Bone marrow (tissue), 2 donors: ENCODE data around the gene RPS2.

Experiments
- DNase-seq, 2 donors: peaks; one replicate each; lab custom pipeline; 2025; lab: John Stamatoyannopoulos, UW

The RPS2 gene

DNA sequence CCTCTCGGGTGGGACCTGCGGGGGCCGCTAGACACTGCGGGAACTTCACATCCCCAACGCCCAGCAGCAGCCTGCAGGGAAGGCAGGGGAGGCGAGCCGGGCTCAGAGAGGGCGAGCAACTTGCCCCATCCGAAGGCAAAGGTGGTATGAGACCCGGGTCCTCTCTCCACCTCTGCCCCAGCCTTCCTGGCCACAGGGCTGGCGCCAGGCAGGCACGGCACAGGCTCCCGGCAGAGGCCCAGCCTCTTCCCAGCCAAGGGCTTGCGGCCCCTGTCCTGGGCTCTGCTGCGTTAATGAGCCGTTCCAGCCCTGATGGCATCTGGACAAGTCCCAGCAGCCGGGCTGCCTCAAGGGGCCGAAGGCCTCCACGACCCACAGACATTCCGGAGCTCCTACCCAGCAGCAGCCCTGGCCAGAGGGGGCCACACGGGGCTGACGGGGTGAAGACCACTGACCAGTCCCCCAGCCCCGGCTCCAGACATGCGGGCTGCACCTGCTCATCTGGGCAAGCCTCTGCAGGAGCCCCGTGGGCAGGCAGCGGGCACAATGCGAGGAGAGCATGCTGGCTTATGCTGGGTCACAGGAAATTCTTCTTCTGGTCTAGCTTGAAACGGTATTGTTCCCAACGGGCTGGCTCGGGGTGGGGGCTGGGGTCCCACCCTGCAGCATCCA lies 45.2 kb downstream of the RPS2 start:
- no peak for DNase-seq

- DNase-seq = no peak
These were observed 46.0 kb downstream of the RPS2 start, which contains the start of gene HS3ST6 for GRCh38 chr16:1918351-1919326. HS3ST6 (minus strand) TSS chr16:1918415; CDS start chr16:1918323, 92 bp downstream.

GRCh38 chr16:1917665-1918350 lies 46.8 kb downstream of the RPS2 start:
- DNase-seq = no peak

GRCh38 chr16:1917056-1917664 lies 47.5 kb downstream of the RPS2 start:
- no peak for DNase-seq

DNA sequence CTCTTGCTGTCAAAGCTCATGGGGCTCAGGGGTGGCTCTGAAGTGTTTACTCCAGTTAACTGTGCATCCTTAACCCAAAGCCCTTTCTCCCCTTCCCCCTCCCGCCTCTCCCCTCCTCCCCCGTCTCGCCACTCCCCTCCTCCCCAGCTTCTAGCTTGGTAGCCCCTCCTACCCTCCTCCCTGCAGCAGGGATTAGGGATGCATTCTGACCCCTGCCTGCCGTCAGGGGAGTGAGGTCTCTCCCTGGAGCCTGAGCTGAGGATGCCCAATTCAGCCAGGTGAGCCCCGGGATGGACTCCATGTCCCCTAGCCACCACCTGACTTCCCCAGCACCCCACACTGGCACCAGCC lies 48.0 kb downstream of the RPS2 start:
- DNase-seq = no peak

- no peak for DNase-seq
These were observed 48.6 kb downstream of the RPS2 start for GRCh38 chr16:1915732-1916639.

DNA sequence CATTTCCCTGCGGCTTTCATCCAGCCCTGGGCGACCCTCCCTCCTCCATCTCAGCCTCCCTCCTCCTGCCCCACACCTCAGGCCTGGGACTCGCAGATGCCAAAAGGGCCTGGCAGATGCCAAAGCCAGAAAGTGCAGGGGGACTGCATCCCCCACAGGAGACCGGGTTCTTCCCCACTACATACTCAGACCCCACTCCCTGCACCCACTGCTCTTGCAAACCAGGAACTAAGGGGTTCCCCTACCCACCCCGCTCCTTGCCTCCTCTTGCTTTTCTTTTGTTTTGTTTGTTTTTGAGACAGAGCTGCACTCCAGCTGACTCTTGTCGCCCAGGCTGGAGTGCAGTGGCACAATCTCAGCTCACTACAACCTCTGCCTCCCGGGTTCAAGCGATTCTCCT lies 49.6 kb downstream of the RPS2 start:
- DNase-seq = no peak

GRCh38 chr16:1914084-1914608 lies 50.5 kb downstream of the RPS2 start:
- no peak for DNase-seq

GRCh38 chr16:1913327-1914083 lies 51.1 kb downstream of the RPS2 start:
- DNase-seq = no peak

- DNase-seq = no peak
These were observed 52.4 kb downstream of the RPS2 start for GRCh38 chr16:1912215-1912543.
